SK-N-SH (cell line): ENCODE results near the gene RBMS1. TPM values are rescaled to one million over a fixed set of nuclear protein-coding genes. Genes with fewer than 3 reads are reported as not detected.
A peak's percentile ranks its signal among the peaks of the same experiment; 100 is the strongest.

Experiments
- CTCF ChIA-PET: fragments of 300-600, 350-600 bp; formaldehyde crosslinking; extraction: SDS; loops from one replicate; lab custom pipeline; 2021; lab: Yijun Ruan, JAX
- POLR2A ChIA-PET: fragments of 350-600 bp; sonication (Branson Sonifier 250); formaldehyde crosslinking; extraction: SDS; loops from one replicate; lab custom pipeline; 2020; ENCODE audit warnings: antibody characterized with exemption, inconsistent platforms; lab: Yijun Ruan, JAX
- DNase-seq: peaks from one replicate; pipeline ENCODE4 v3.0.0; 2012
- H2AFZ ChIP-seq: fragments of 200-600 bp; sonication (generic); 2 replicates; pipeline ENCODE4 v1.8.1; 2016; ENCODE audit warnings: antibody characterized with exemption, mild to moderate bottlenecking, low read depth
- H3F3A ChIP-seq: fragments of 200-600 bp; sonication (generic); replicated peaks from 2 replicates; pipeline ENCODE3; 2016; ENCODE audit warnings: antibody characterized with exemption, mild to moderate bottlenecking; ENCODE audit not compliant: insufficient read depth
- H3K27ac ChIP-seq, 2 experiments: fragments of 200-500 bp in 1 of 2; fragments of 200-600 bp in 1 of 2; sonication (Bioruptor generic) in 1 of 2; sonication (generic), shearing (Covaris generic) in 1 of 2; 2 replicates each; pipeline versions ENCODE4 v1.5.1 to v1.6.1; 2014 to 2016; ENCODE audit warnings: low read depth in 2 of 2, inconsistent platforms in 1 of 2, low read length in 1 of 2, mild to moderate bottlenecking in 1 of 2, mixed read lengths in 1 of 2
- H3K27me3 ChIP-seq: fragments of 200-600 bp; sonication (generic), shearing (Covaris generic); 2 replicates; pipeline ENCODE4 v1.6.1; 2016; ENCODE audit warnings: mixed run types; ENCODE audit not compliant: insufficient read depth
- H3K36me3 ChIP-seq, 2 experiments: fragments of 200-500 bp in 1 of 2; fragments of 200-600 bp in 1 of 2; sonication (Bioruptor generic) in 1 of 2; sonication (generic) in 1 of 2; replicated peaks in 1 of 2; 2 replicates each; pipeline versions ENCODE3 to v1.5.1; 2014 to 2016; ENCODE audit warnings: low read length in 1 of 2, mild to moderate bottlenecking in 1 of 2; ENCODE audit not compliant: insufficient read depth in 2 of 2, control insufficient read depth in 1 of 2
- H3K4me1 ChIP-seq, 2 experiments: fragments of 200-500 bp in 1 of 2; fragments of 200-600 bp in 1 of 2; sonication (Bioruptor generic) in 1 of 2; sonication (generic), shearing (Covaris generic) in 1 of 2; 2 replicates each; pipeline versions ENCODE4 v1.5.1 to v1.6.1; 2014 to 2016; ENCODE audit warnings: low read depth in 1 of 2, low read length in 1 of 2, mixed run types in 1 of 2; ENCODE audit not compliant: insufficient read depth in 2 of 2, control insufficient read depth in 1 of 2
- H3K4me2 ChIP-seq: fragments of 200-600 bp; sonication (generic), shearing (Covaris generic); 2 replicates; pipeline ENCODE4 v1.6.1; 2017; ENCODE audit warnings: mixed run types
- H3K4me3 ChIP-seq, 2 experiments: fragments of 200-500 bp in 1 of 2; fragments of 200-600 bp in 1 of 2; sonication (Bioruptor generic) in 1 of 2; sonication (generic), shearing (Covaris generic) in 1 of 2; 2 replicates each; pipeline versions ENCODE4 v1.5.1 to v1.8.1; 2014 to 2016; ENCODE audit warnings: low read depth in 2 of 2, inconsistent platforms in 1 of 2, low read length in 1 of 2, mild to moderate bottlenecking in 1 of 2, mixed read lengths in 1 of 2, moderate library complexity in 1 of 2
- H3K79me2 ChIP-seq: fragments of 200-600 bp; sonication (generic); 2 replicates; pipeline ENCODE4 v1.8.1; 2017; ENCODE audit warnings: mild to moderate bottlenecking; ENCODE audit not compliant: insufficient read depth
- H3K9ac ChIP-seq: fragments of 200-600 bp; sonication (generic); 2 replicates; pipeline ENCODE4 v1.6.1; 2017; ENCODE audit warnings: mixed run types
- H3K9me2 ChIP-seq: fragments of 200-600 bp; sonication (generic); 2 replicates; pipeline ENCODE4 v1.6.1; 2017; ENCODE audit warnings: mixed run types
- H3K9me3 ChIP-seq: fragments of 200-600 bp; sonication (generic); 2 replicates; pipeline ENCODE4 v1.6.1; 2017; ENCODE audit warnings: mixed run types, mild to moderate bottlenecking, moderate library complexity
- H4K20me1 ChIP-seq: fragments of 200-600 bp; sonication (generic); 2 replicates; pipeline ENCODE4 v1.6.1; 2017; ENCODE audit warnings: mild to moderate bottlenecking, mixed run types; ENCODE audit not compliant: insufficient read depth
- CHD2 ChIP-seq: fragments of 150-350 bp; IDR thresholded peaks from 2 replicates; pipeline ENCODE4 v1.6.1; 2018; ENCODE audit warnings: low read length; ENCODE audit not compliant: partially characterized antibody
- CTCF ChIP-seq: fragments of 200-600 bp; sonication (generic); IDR thresholded peaks from 2 replicates; pipeline ENCODE4 v1.6.1; 2017; ENCODE audit warnings: antibody characterized with exemption, mild to moderate bottlenecking, moderate library complexity
- ELF1 ChIP-seq: IDR thresholded peaks from 2 replicates; pipeline ENCODE4 v1.4.0; 2012
- EZH2phosphoT487 ChIP-seq: fragments of 200-600 bp; sonication (generic); IDR thresholded peaks from 2 replicates; pipeline ENCODE4 v1.6.1; 2017; ENCODE audit warnings: low read depth, mixed run types, mild to moderate bottlenecking, antibody characterized with exemption, moderate library complexity, borderline replicate concordance
- FOSL2 ChIP-seq: IDR thresholded peaks from 2 replicates; pipeline ENCODE4 v1.4.0; 2012; ENCODE audit warnings: low read depth, mild to moderate bottlenecking, moderate library complexity, borderline replicate concordance
- FOXM1 ChIP-seq: IDR thresholded peaks from 2 replicates; pipeline ENCODE4 v1.4.0; 2012; ENCODE audit warnings: low read depth, mild to moderate bottlenecking
- GABPA ChIP-seq: IDR thresholded peaks from 2 replicates; pipeline ENCODE4 v1.4.0; 2012; ENCODE audit warnings: low read depth, mild to moderate bottlenecking
- GATA2 ChIP-seq: sonication (generic); formaldehyde crosslinking; IDR thresholded peaks from 2 replicates; pipeline ENCODE4 v1.5.0; 2020; ENCODE audit warnings: mild to moderate bottlenecking, missing genetic modification reagents
- MAX ChIP-seq: IDR thresholded peaks from 2 replicates; pipeline ENCODE4 v1.4.0; 2012; ENCODE audit warnings: low read depth
- NFIC ChIP-seq: IDR thresholded peaks from 2 replicates; pipeline ENCODE4 v1.4.0; 2012; ENCODE audit warnings: borderline replicate concordance
- NRF1 ChIP-seq: IDR thresholded peaks from 2 replicates; pipeline ENCODE4 v1.6.1; 2012; ENCODE audit warnings: low read depth, mild to moderate bottlenecking, low read length
- PBX3 ChIP-seq: IDR thresholded peaks from 2 replicates; pipeline ENCODE4; 2012
- RAD21 ChIP-seq: IDR thresholded peaks from 2 replicates; pipeline ENCODE4 v1.6.1; 2012; ENCODE audit warnings: mild to moderate bottlenecking, low read length
- REST ChIP-seq: IDR thresholded peaks from 2 replicates; pipeline ENCODE4 v1.6.1; 2012; ENCODE audit warnings: mild to moderate bottlenecking, low read depth, low read length, moderate library complexity
- RFX5 ChIP-seq: IDR thresholded peaks from 2 replicates; pipeline ENCODE4 v1.6.1; 2012; ENCODE audit warnings: mild to moderate bottlenecking, improper control_type of control experiment, low read length
- RXRA ChIP-seq: IDR thresholded peaks from 2 replicates; pipeline ENCODE4 v1.4.0; 2012; ENCODE audit warnings: low read depth, mild to moderate bottlenecking, borderline replicate concordance
- SIN3A ChIP-seq: IDR thresholded peaks from 2 replicates; pipeline ENCODE4 v1.6.1; 2012; ENCODE audit warnings: low read depth, mild to moderate bottlenecking, low read length, moderate library complexity, borderline replicate concordance
- SMC3 ChIP-seq: IDR thresholded peaks from 2 replicates; pipeline ENCODE4 v1.6.1; 2012; ENCODE audit warnings: low read depth, low read length, improper control_type of control experiment
- TAF1 ChIP-seq: IDR thresholded peaks from 2 replicates; pipeline ENCODE4 v1.6.1; 2012; ENCODE audit warnings: low read depth, mild to moderate bottlenecking, low read length, moderate library complexity, borderline replicate concordance
- TCF12 ChIP-seq: IDR thresholded peaks from 2 replicates; pipeline ENCODE4 v1.4.0; 2012
- TEAD4 ChIP-seq: IDR thresholded peaks from 2 replicates; pipeline ENCODE4 v1.4.0; 2012; ENCODE audit warnings: mild to moderate bottlenecking, borderline replicate concordance; ENCODE audit not compliant: insufficient read depth
- YY1 ChIP-seq: IDR thresholded peaks from 2 replicates; pipeline ENCODE4 v1.4.0; 2012; ENCODE audit warnings: low read depth, mild to moderate bottlenecking
- polyA plus RNA-seq, 3 experiments: library from polyadenylated mRNA; depleted of rRNA; stranded (reverse); fragments of >200 nt; gene quantifications; 2 replicates each; pipeline ENCODE4 v1.2.3, GENCODE V29; 2012

The RBMS1 gene
- polyA plus RNA-seq, 1 of the 3 experiments (the other 2 are of a cell fraction): 56.5 TPM

GRCh38 chr2:160431441-160431840 is 62.2 kb downstream of the RBMS1 start (continued):
- TF ChIP-seq RFX5: no peak
- no peak for TF ChIP-seq GATA2 (CRISPR knock-in tag)
- no peak for TF ChIP-seq YY1
- no peak for TF ChIP-seq SIN3A
- TF ChIP-seq FOSL2: no peak

- Histone ChIP-seq H3K27me3 (no peaks in the 10 kb centered on the region), H3K27ac (peak overlapping the region in 1 of 2 experiments; percentile 64; a peak in 1 of 4 replicates), H2AFZ (no peak overlapping the region), H3K4me2 (no peak overlapping the region), H3K9ac (no peak overlapping the region), H3K4me3 (no peak overlapping the region; a peak in 1 of 4 replicates), H3K36me3 (peaks cover 13 to 24% of the 10 kb centered on the region in 2 experiments)
- POLR2A ChIA-PET: no interaction called here
- no peak for TF ChIP-seq RXRA
- TF ChIP-seq PBX3: no peak
- no peak for TF ChIP-seq NRF1
- TF ChIP-seq RFX5: no peak
- no peak for TF ChIP-seq EZH2phosphoT487
- TF ChIP-seq NFIC: no peak
- TF ChIP-seq TAF1: no peak
- no peak for TF ChIP-seq TEAD4
- no peak for TF ChIP-seq CTCF
- TF ChIP-seq SMC3: no peak
- TF ChIP-seq MAX: no peak
- TF ChIP-seq RAD21: no peak
- no peak for TF ChIP-seq TCF12
- TF ChIP-seq REST: no peak
- no peak for TF ChIP-seq FOXM1
- TF ChIP-seq GABPA: no peak
- TF ChIP-seq ELF1: no peak
- TF ChIP-seq CHD2: no peak
- no peak for TF ChIP-seq FOSL2
- no peak for TF ChIP-seq SIN3A
- TF ChIP-seq, all 33 proteins: peak for 0
- H3K4me1 ChIP-seq: peaks cover 18 to 42% of the 10 kb centered on the region in 2 experiments
- DNase-seq: no peak
- peaks cover 28% of the 10 kb centered on the region for H3F3A ChIP-seq
- H3K9me3 ChIP-seq: no peaks in the 10 kb centered on the region
- H3K79me2 ChIP-seq: peaks cover 63% of the 10 kb centered on the region
- CTCF ChIA-PET: interaction anchor here (0.9 to 4.9 kb wide), 21 partner anchors 10 to 564 kb away, joined by 3 to 40 read pairs (median 5); no protein-coding TSS in a partner anchor
- no peaks in the 10 kb centered on the region for H4K20me1 ChIP-seq
- no peaks in the 10 kb centered on the region for H3K9me2 ChIP-seq
These were observed 63.6 kb downstream of the RBMS1 start for GRCh38 chr2:160430001-160430344.
